Spleen (tissue), 7 donors: Measurements from ENCODE around the gene CPSF3.

Experiments
- CTCF ChIP-seq, 11 experiments: fragments of 200-600 bp in 7 of 11; fragments of 450-650 bp in 4 of 11; sonication (generic) in 4 of 11; IDR thresholded peaks in 8 of 11; conservative IDR thresholded peaks in 3 of 11; 1 replicate in 7 of 11; 2 replicates in 4 of 11; pipeline versions ENCODE4 v1.4.0 to v1.8.0; 2016 to 2021; ENCODE audit warnings: antibody characterized with exemption in 11 of 11, inconsistent platforms in 4 of 11, mild to moderate bottlenecking in 1 of 11
- POLR2A ChIP-seq, 3 donors: fragments of 450-650 bp; IDR thresholded peaks; one replicate each; pipeline ENCODE4 v1.5.1; 2017; ENCODE audit warnings: antibody characterized with exemption in 3 of 3, mild to moderate bottlenecking in 1 of 3
- POLR2AphosphoS5 ChIP-seq, 3 donors: sonication (generic); formaldehyde crosslinking; IDR thresholded peaks; one replicate each; pipeline ENCODE4 v1.5.1; 2017; ENCODE audit warnings: antibody characterized with exemption in 3 of 3
- donor health status: DM: no; HTN: no; CAD: no; lungs with moderate emphysema.
- donor health status: DM: no; HTN: no; CAD: no.
- donor health status: DM: no; HTN: no; CAD: no.

GRCh38 chr2:9391961-9392720 lies 31.3 kb upstream of the CPSF3 start:
- TF ChIP-seq POLR2A (IDR thresholded peaks at IDR 0.05) (no peak), CTCF (IDR thresholded peaks at IDR 0.05 in 8 of 11, conservative IDR thresholded peaks at IDR 0.05 in 3 of 11) (no peak), POLR2AphosphoS5 (IDR thresholded peaks at IDR 0.05) (no peak)
